ENCODE measurements around the gene PEX26. TPM values are rescaled to one million over a fixed set of nuclear protein-coding genes. Genes with fewer than 3 reads are reported as not detected.

PEX26 gene
- total RNA-seq, 1 experiment from 2014 or later, result 16.4 TPM

DNA sequence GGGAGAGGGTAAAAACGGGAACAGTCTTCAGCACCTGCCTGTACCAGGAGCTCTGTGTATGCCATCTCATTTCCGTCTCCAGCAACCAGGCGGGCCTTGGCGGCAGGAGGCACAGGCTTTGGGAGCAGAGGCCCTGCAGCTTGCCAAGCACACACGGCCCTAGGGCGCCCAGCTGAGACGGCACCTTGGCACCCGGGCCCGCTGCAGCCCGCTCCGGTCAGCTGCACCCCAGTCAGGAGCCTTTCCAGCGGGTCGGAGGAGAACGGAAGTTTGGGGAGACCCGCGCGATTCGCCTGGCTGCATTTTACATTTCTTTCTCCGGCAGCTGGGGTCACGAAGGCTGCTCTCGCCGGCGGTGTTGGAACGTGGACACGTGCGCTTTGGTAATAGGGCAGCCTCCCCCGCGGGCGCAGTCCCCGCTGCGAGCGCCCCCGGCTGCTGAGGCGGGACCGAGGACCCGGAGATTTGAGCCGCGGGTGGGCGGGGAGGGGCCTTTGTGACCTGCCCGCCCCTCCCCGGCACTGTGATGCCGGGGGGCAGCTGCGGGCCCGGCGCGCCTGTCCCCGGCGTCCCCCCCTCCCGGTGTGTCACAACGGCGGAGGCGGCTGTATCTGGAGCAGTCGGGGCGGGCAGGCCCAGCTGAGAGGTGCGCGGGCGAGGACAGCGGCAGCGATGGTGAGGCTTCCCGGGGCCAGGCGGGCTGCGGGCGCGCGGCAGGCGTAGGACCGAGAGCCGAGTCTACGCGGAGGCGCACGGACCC lies 32.6 kb downstream of the PEX26 start, which contains the start of gene TUBA8:
TUBA8 (plus strand) TSS at position 616 of the 760 bp plus-strand sequence; CDS start at position 673, 57 bp downstream.
- H3K4me1 ChIP-seq, result no peaks in the 10 kb centered on the region
- DNase-seq, result no peak
- H3K9me3 ChIP-seq (replicated peaks), result no peaks in the 10 kb centered on the region
- H3K4me3 ChIP-seq, result no peak within 1 kb of the TSS
- H3K27me3 ChIP-seq, result no peaks in the 10 kb centered on the region
- no peak within 1 kb of the TSS for H3K27ac ChIP-seq
- H3K36me3 ChIP-seq, result no peaks in the 10 kb centered on the region

- no peaks in the 10 kb centered on the region for H3K4me1 ChIP-seq
- DNase-seq, result no peak
- no peaks in the 10 kb centered on the region for H3K36me3 ChIP-seq
- no peaks in the 10 kb centered on the region for H3K27me3 ChIP-seq
- no peak overlapping the region for H3K27ac ChIP-seq
- H3K4me3 ChIP-seq, result no peak overlapping the region
- no peaks in the 10 kb centered on the region for H3K9me3 ChIP-seq (replicated peaks)
Measured at GRCh38 chr22:18110954-18111758, 33.4 kb downstream of the PEX26 start.

GRCh38 chr22:18111759-18112330 lies 34.1 kb downstream of the PEX26 start:
- Histone ChIP-seq H3K27me3 (no peaks in the 10 kb centered on the region), H3K4me3 (no peak overlapping the region), H3K27ac (no peak overlapping the region), H3K4me1 (no peaks in the 10 kb centered on the region), H3K36me3 (no peaks in the 10 kb centered on the region), H3K9me3 (replicated peaks) (no peaks in the 10 kb centered on the region)
- DNase-seq, result no peak

GRCh38 chr22:18112440-18112839 lies 34.6 kb downstream of the PEX26 start:
- Histone ChIP-seq H3K9me3 (replicated peaks) (no peaks in the 10 kb centered on the region), H3K4me1 (no peaks in the 10 kb centered on the region), H3K27ac (no peak overlapping the region)

DNA sequence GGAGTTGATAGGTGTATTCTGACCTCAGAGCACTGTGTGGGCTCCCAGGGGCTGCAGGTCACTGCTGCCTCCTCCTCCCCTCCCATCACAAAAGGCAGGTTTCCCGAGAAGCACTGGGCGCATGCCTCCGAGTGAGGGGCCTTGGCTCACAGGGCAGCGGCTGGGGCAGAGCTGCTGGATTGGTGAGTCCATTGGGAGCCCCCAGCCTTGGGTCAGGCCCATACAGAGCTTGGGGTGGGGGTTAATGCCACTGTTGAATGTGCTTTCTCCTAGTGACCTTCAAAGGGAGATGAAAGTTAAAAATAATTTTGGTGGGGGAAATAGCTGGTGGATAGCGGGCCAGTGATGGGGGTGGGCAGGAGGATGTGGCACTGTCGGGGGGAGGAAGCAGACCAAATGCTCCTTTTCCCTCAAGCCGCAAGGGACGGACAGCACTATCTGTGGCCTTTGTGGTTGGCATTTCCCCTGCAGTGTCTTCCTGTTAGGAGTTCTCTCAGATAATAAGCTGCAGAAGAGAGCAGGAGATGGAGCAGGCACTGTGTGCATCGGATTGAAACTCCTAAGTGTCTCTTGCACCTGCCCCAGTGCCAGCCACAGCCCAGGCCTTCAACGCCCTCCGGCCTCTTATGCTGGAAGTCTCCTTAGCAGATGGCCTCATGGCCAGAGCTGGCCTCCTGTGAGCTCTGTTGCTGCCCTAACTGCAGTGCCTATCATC lies 36.0 kb downstream of the PEX26 start:
- DNase-seq, result no peak

More at GRCh38 chr22:18112440-18112839, 34.6 kb downstream of the PEX26 start:
- no peak for DNase-seq
- Histone ChIP-seq H3K27me3 (no peaks in the 10 kb centered on the region), H3K36me3 (no peaks in the 10 kb centered on the region), H3K4me3 (no peak overlapping the region)

DNA sequence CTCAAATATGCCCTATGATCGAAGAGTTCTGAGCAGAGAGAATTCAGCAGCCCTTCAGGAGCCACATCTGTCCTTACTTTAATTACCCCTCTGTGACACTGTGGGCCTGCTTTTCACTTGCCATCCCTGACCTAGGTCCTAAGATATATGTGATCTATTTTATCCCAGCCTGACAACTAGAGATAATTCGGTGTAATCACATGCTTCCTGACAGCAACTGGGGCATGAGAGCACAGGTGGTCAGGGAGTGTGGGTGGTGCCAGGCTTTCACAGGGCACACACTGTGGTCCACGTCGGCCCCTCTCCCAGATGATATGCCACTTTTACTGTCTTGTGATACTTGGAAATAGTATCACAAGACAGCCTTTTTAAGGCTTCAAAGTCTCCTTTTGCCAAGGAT lies 36.7 kb downstream of the PEX26 start:
- H3K27me3 ChIP-seq, result no peaks in the 10 kb centered on the region
- H3K4me3 ChIP-seq, result no peak overlapping the region
- no peaks in the 10 kb centered on the region for H3K36me3 ChIP-seq
- H3K27ac ChIP-seq, result no peak overlapping the region
- no peak for DNase-seq
- no peaks in the 10 kb centered on the region for H3K9me3 ChIP-seq (replicated peaks)
- H3K4me1 ChIP-seq, result no peaks in the 10 kb centered on the region

More for the DNA sequence above, 36.0 kb downstream of the PEX26 start:
- Histone ChIP-seq H3K36me3 (no peaks in the 10 kb centered on the region), H3K4me1 (no peaks in the 10 kb centered on the region), H3K4me3 (no peak overlapping the region), H3K9me3 (replicated peaks) (no peaks in the 10 kb centered on the region), H3K27me3 (no peaks in the 10 kb centered on the region), H3K27ac (no peak overlapping the region)

DNA sequence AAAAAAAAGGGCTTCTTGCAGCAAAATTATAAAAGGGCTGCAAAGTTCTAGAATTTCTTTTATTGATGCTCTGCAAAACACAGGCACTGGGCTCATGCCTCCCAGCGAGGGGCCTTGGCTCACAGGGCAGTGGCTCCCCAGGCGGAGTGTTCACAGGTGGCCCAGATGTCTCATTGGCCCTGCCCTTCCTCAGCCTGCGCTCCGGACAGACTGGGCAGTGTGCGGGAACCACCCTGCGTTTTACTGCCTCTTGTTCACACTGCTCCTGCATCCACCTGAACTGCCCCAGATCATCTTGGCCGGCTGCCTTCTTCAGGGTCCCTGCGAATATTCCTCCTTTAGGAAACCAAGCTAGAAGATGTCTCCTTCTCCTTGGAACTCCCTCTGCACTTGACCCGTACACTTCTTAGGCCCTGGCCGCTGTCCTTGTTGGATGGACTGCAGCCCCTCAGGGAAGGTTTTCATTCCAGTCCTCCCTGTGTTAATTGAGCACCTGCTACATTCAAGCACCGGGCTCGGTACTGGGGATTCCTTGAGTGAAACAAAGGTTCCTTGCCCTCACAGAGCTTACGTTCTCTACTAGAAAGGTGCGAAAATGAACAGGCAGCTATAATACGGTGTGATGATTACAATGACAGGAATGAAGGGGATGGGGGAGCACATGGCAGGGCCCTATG lies 37.3 kb downstream of the PEX26 start:
- no peaks in the 10 kb centered on the region for H3K27me3 ChIP-seq
- DNase-seq, result no peak
- H3K4me1 ChIP-seq, result no peaks in the 10 kb centered on the region
- no peak overlapping the region for H3K27ac ChIP-seq
- H3K4me3 ChIP-seq, result no peak overlapping the region
- no peaks in the 10 kb centered on the region for H3K9me3 ChIP-seq (replicated peaks)
- H3K36me3 ChIP-seq, result no peaks in the 10 kb centered on the region

DNA sequence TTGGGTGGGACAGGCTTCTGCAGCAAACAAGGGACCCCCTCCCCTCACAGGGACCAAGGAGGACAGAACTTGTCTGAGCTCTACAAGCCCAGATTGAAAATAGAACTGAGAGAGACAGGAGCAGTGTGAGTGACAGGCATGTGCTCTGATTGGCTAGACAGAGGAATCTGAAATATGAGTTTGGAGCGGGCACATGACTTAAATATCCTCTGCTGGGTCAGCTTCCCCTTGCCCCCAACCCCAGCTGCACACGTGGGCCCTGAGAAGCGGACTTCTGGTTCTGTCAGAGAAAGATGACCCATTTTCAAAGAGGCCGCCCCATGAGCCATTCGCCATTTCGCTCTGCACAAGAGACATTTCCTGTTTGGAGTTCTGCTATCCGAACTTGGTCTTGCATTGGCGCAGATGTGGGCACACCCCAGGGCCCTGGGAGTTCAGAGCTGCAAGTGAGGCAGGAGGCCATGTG lies 38.1 kb downstream of the PEX26 start:
- no peaks in the 10 kb centered on the region for H3K36me3 ChIP-seq
- DNase-seq, result no peak
- H3K9me3 ChIP-seq (replicated peaks), result no peaks in the 10 kb centered on the region
- H3K4me1 ChIP-seq, result no peaks in the 10 kb centered on the region
- no peak overlapping the region for H3K4me3 ChIP-seq
- no peak overlapping the region for H3K27ac ChIP-seq
- no peaks in the 10 kb centered on the region for H3K27me3 ChIP-seq

DNA sequence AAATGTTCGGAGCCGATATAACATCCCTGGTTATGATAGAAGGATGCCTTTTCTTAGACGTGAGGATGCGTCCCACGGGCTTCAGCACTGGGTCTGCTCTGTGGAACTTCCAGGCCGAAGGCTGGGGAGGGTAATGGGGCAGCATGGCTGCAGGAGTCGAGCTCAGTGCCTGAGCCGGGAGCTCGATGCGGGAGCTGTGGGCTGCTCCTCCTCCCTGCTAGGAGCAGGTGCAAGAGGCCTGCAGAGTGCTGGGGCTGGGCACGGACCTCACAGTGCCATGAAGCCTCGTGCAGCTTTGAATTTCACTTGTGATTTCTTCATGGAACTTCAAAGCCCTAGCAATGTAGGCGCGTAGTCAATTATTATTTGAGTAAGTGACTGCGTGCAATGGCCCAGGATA lies 38.8 kb downstream of the PEX26 start:
- Histone ChIP-seq H3K36me3 (no peaks in the 10 kb centered on the region), H3K9me3 (replicated peaks) (no peaks in the 10 kb centered on the region), H3K27me3 (no peaks in the 10 kb centered on the region), H3K4me1 (no peaks in the 10 kb centered on the region), H3K27ac (no peak overlapping the region), H3K4me3 (no peak overlapping the region)
- DNase-seq, result no peak

DNA sequence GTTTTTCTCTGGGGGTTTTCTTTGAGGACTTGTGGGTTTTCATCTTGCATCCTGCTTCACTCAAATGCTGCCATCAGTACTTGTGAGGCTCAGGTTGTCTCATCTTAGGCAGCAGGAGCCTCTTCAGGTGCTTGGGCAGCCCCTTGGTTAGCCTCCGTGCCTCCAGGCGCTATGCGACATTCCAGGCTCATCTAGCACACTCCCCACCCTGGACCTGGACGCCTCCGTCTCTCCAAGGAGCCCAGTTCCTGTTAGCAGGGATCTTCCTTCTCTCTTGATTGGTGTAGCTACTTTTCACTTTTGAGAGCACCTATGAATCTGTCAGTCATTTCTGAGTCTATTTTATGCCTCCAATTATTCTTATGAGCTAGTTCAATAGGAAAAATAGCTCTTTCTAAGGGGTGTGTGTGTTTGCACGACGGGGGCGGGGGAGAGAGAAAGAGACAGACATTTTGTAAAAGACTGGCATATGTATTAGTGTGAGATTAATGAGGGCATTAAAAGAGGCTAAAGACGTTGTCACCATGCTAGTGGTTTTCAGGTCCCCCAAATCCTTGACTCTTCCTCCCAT lies 40.6 kb downstream of the PEX26 start:
- DNase-seq, result no peak
- Histone ChIP-seq H3K27ac (no peak overlapping the region), H3K9me3 (replicated peaks) (no peaks in the 10 kb centered on the region), H3K27me3 (no peaks in the 10 kb centered on the region), H3K4me3 (no peak overlapping the region), H3K4me1 (no peaks in the 10 kb centered on the region), H3K36me3 (no peaks in the 10 kb centered on the region)

GRCh38 chr22:18119409-18120110 lies 41.8 kb downstream of the PEX26 start:
- no peak for DNase-seq
- no peak overlapping the region for H3K27ac ChIP-seq
- H3K36me3 ChIP-seq, result no peaks in the 10 kb centered on the region
- H3K27me3 ChIP-seq, result no peaks in the 10 kb centered on the region
- no peaks in the 10 kb centered on the region for H3K9me3 ChIP-seq (replicated peaks)
- H3K4me3 ChIP-seq, result no peak overlapping the region
- no peaks in the 10 kb centered on the region for H3K4me1 ChIP-seq

DNA sequence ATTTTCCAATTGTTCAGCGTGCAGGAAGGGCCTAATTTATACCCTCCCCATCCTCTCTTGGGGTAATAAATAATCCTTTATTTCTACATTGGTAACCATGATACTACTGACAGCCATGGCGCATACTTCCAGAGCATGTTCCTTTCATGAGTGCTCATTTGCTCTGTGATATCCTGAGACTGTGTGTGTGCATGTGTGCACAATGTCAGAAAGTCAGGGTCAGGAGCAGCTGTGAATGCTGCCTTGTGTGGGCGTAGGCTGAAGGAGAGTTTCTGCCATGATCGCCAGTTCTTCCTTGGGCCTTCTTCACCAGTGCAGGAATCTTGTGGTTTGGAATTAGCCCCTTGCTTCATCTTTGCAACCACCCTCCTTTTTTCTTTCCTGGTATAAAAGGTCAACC lies 43.1 kb downstream of the PEX26 start:
- Histone ChIP-seq H3K27me3 (no peaks in the 10 kb centered on the region), H3K4me3 (no peak overlapping the region), H3K36me3 (no peaks in the 10 kb centered on the region), H3K4me1 (no peaks in the 10 kb centered on the region), H3K9me3 (replicated peaks) (no peaks in the 10 kb centered on the region), H3K27ac (no peak overlapping the region)
- DNase-seq, result no peak

DNA sequence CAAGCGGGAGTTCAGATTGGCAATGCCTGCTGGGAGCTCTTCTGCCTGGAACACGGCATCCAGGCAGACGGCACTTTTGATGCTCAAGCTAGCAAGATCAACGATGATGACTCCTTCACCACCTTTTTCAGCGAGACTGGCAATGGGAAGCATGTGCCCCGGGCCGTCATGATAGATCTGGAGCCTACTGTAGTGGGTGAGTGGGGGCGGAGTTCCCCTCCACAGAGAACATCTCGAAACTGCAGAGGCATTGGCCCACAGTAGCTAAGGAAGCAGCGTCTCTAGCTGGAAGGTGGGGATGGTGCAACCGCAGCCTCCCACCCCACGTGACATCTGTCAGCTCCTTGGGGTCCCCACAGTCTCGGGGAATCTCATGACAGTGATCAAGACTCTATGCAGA lies 43.7 kb downstream of the PEX26 start:
- Histone ChIP-seq H3K27ac (no peak overlapping the region), H3K27me3 (no peaks in the 10 kb centered on the region), H3K36me3 (no peaks in the 10 kb centered on the region), H3K4me1 (no peaks in the 10 kb centered on the region), H3K9me3 (replicated peaks) (no peaks in the 10 kb centered on the region), H3K4me3 (no peak overlapping the region)
- DNase-seq, result no peak

Data from SJCRH30 (cell line).